ENCODE data around the gene KLHL14. TPM values are rescaled to one million over a fixed set of nuclear protein-coding genes. Genes with fewer than 3 reads are reported as not detected.

Gene KLHL14
- total and polyA plus RNA-seq, 2 donors (not counting 3 experiments of a cell fraction or from before 2014, with no cell fraction given): not detected

DNA sequence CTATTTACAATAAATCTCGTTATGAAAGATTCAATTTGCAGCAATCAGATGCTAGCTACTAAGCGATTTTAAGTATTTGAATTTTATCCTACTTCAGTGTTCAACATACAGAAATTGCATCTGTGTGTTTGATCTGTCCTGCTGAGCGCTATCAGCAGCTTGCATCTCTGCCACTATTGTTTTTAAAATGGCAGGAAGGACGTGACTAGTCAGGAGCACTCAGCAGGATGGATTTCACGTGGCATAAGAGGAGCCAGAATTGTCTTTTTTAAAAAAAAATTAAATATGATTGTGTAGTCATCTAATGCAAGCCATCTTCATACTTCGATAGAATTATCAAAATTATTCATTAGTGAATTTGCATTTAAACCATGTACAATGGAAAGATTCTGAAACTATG, 2.8 kb upstream of the KLHL14 start:
- DNase-seq (ENCODE audit: low read depth, low spot score) (peak; percentile 17), FAIRE-seq (peak; percentile 60)
- intact Hi-C loops (cut with micrococcal nuclease) (no loop called here), dilution Hi-C loops (cut with MboI; ENCODE audit: extremely low pct_ligation_motif_present, low sequenced_read_pairs) (no loop called here)
- ChIA-PET POLR2A (no interaction called here), CTCF (interaction anchor here (0.6 to 1.2 kb wide), 3 partner anchors 11 to 89 kb away, joined by 3 to 4 read pairs (median 3); no protein-coding TSS in a partner anchor)
- no peak overlapping the region for H3K27ac ChIP-seq (ENCODE audit: insufficient read depth, low read depth, low read length)
- H3K36me3 ChIP-seq (ENCODE audit: control insufficient read depth in 2 of 2, extremely low read depth in 1 of 2, insufficient read depth in 2 of 2, low read length in 2 of 2): no peaks in the 10 kb centered on the region
- H3K79me2 ChIP-seq (ENCODE audit: control insufficient read depth, insufficient read depth, low read length): no peaks in the 10 kb centered on the region
- H3K9me1 ChIP-seq (replicated peaks; ENCODE audit: control insufficient read depth, extremely low read depth, insufficient read depth, low read length): no peaks in the 10 kb centered on the region
- H3K9me3 ChIP-seq (replicated peaks; ENCODE audit: control insufficient read depth, insufficient read depth, low read length): no peaks in the 10 kb centered on the region
- H4K20me1 ChIP-seq (replicated peaks; ENCODE audit: control insufficient read depth, extremely low read depth, insufficient read depth, low read length): no peaks in the 10 kb centered on the region
- H3K4me2 ChIP-seq (ENCODE audit: insufficient read depth, low read length): peak overlapping the region; percentile 22
- H3K27me3 ChIP-seq (ENCODE audit: control insufficient read depth in 2 of 2, insufficient read depth in 2 of 2, low read length in 2 of 2): peaks cover 22 to 23% of the 10 kb centered on the region in 2 experiments
- H3K9ac ChIP-seq (replicated peaks; ENCODE audit: extremely low read depth, insufficient read depth, low read length): no peak overlapping the region
- no peak overlapping the region for H3K4me3 ChIP-seq (replicated peaks in 1 of 3; ENCODE audit: insufficient read depth in 1 of 3, low read depth in 1 of 3, low read length in 3 of 3)
- peak; percentile 93 for TF ChIP-seq GATA2 (IDR thresholded peaks at IDR 0.05; ENCODE audit: insufficient read depth, insufficient read length, low read depth, low read length)
- TF ChIP-seq JUN (IDR thresholded peaks at IDR 0.05; ENCODE audit: borderline replicate concordance, insufficient read depth, insufficient read length, low read depth): peak; percentile 36
- TF ChIP-seq EZH2 (IDR thresholded peaks at IDR 0.05; ENCODE audit: borderline replicate concordance, low read depth, low read length, severe bottlenecking): no peak
- TF ChIP-seq, protein P1, sequence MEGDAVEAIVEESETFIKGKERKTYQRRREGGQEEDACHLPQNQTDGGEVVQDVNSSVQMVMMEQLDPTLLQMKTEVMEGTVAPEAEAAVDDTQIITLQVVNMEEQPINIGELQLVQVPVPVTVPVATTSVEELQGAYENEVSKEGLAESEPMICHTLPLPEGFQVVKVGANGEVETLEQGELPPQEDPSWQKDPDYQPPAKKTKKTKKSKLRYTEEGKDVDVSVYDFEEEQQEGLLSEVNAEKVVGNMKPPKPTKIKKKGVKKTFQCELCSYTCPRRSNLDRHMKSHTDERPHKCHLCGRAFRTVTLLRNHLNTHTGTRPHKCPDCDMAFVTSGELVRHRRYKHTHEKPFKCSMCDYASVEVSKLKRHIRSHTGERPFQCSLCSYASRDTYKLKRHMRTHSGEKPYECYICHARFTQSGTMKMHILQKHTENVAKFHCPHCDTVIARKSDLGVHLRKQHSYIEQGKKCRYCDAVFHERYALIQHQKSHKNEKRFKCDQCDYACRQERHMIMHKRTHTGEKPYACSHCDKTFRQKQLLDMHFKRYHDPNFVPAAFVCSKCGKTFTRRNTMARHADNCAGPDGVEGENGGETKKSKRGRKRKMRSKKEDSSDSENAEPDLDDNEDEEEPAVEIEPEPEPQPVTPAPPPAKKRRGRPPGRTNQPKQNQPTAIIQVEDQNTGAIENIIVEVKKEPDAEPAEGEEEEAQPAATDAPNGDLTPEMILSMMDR (IDR thresholded peaks at IDR 0.05; ENCODE audit: extremely low read depth in 1 of 2, insufficient read depth in 1 of 2, low read depth in 1 of 2, low read length in 2 of 2): no peak
- peak; percentile 53 for TF ChIP-seq FOS (IDR thresholded peaks at IDR 0.05; ENCODE audit: borderline replicate concordance, insufficient read depth, low read length)
- no peak for TF ChIP-seq POLR2AphosphoS5 (IDR thresholded peaks at IDR 0.05; ENCODE audit: insufficient read depth, low read depth, low read length)
- H3K4me1 ChIP-seq (ENCODE audit: control insufficient read depth, extremely low read depth, insufficient read depth, low read length): peaks cover 13% of the 10 kb centered on the region
- BruUV-seq (replicated peaks): no TSS peak
- no peak overlapping the region for H2AFZ ChIP-seq (ENCODE audit: low read depth, low read length)
